DND-41 (cell line): Measurements from ENCODE around the gene RPS25.
"Not testable (repeated sequence)": the region's sequence is repeated elsewhere in the genome, so short reads cannot be mapped to it uniquely, and the experiment has no call there.

Experiments
- ATAC-seq: fragments of 200-7000 bp; cut with Tn5 transposase; 3 replicates; pipeline ENCODE4 v1.9.1; 2021; ENCODE audit warnings: low read depth; ENCODE audit not compliant: insufficient read depth
- DNase-seq: peaks from one replicate; pipeline ENCODE4 v3.0.0-alpha.2; 2020
- H2AFZ ChIP-seq: 2 replicates; pipeline ENCODE4 v1.6.0; 2012; ENCODE audit warnings: low read depth, low read length
- H3K27ac ChIP-seq: 2 replicates; pipeline ENCODE4 v1.5.1; 2012; ENCODE audit warnings: low read length, inconsistent platforms
- H3K27me3 ChIP-seq: fragments of 200-600 bp; sonication (generic); 2 replicates; pipeline ENCODE4 v1.6.0; 2012; ENCODE audit warnings: low read length, mild to moderate bottlenecking, inconsistent platforms; ENCODE audit not compliant: insufficient read depth, poor library complexity
- H3K36me3 ChIP-seq: 2 replicates; pipeline ENCODE4 v1.5.1; 2012; ENCODE audit warnings: low read length, inconsistent platforms; ENCODE audit not compliant: insufficient read depth
- H3K4me1 ChIP-seq: 2 replicates; pipeline ENCODE4 v1.5.1; 2012; ENCODE audit warnings: mild to moderate bottlenecking, low read length; ENCODE audit not compliant: insufficient read depth
- H3K4me2 ChIP-seq: 2 replicates; pipeline ENCODE4 v1.6.0; 2012; ENCODE audit warnings: mild to moderate bottlenecking, moderate library complexity, low read length, inconsistent platforms; ENCODE audit not compliant: insufficient read depth
- H3K4me3 ChIP-seq, 2 experiments: fragments of 200-600 bp in 1 of 2; shearing (Covaris generic) in 1 of 2; 2 replicates each; pipeline ENCODE4 v1.5.1; 2012 to 2016; ENCODE audit warnings: inconsistent platforms in 2 of 2, low read length in 2 of 2, mild to moderate bottlenecking in 2 of 2, low read depth in 1 of 2, moderate library complexity in 1 of 2
- H3K79me2 ChIP-seq: 2 replicates; pipeline ENCODE4 v1.6.0; 2012; ENCODE audit warnings: low read length, inconsistent platforms; ENCODE audit not compliant: insufficient read depth
- H3K9ac ChIP-seq: 2 replicates; pipeline ENCODE4 v1.6.0; 2012; ENCODE audit warnings: low read depth, mild to moderate bottlenecking, inconsistent platforms, low read length, moderate library complexity
- H3K9me3 ChIP-seq: 2 replicates; pipeline ENCODE4 v1.5.1; 2012; ENCODE audit warnings: low read length, moderate library complexity, mild to moderate bottlenecking, inconsistent platforms; ENCODE audit not compliant: insufficient read depth, severe bottlenecking
- H4K20me1 ChIP-seq: 2 replicates; pipeline ENCODE4 v1.6.0; 2012; ENCODE audit warnings: low read length; ENCODE audit not compliant: insufficient read depth
- EZH2 ChIP-seq: IDR thresholded peaks from 3 replicates; pipeline ENCODE4 v1.6.1; 2012; ENCODE audit warnings: borderline replicate concordance, low read depth, mild to moderate bottlenecking, moderate library complexity, low read length, inconsistent platforms; ENCODE audit not compliant: severe bottlenecking
- TF ChIP-seq, protein P1 (sequence below): IDR thresholded peaks from 2 replicates; pipeline ENCODE4 v1.5.1; 2012; ENCODE audit warnings: borderline replicate concordance, low read length, moderate library complexity, mild to moderate bottlenecking; ENCODE audit not compliant: poor library complexity, severe bottlenecking; ENCODE audit errors: extremely low read depth

Gene RPS25

DNA sequence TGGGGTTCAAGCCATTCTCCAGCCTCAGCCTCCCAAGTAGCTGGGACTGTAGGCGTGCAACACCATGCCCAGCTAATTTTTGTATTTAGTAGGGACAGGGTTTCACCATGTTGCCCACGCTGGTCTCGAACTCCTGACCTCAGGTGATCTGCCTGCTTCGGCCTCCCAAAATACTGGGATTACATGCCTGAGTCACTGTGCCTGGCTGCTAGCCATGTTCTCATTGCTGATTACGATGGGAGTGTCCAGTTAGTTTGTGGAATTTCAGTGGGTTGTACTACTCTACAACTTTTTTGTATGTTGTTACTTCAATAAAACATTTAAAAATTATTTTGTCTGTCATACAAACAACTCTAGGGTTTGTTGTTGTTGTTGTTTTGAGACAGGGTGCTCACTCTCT, 44.6 kb upstream of the RPS25 start:
- no peaks in the 10 kb centered on the region for H3K9me3 ChIP-seq
- no peaks in the 10 kb centered on the region for H3K36me3 ChIP-seq
- H4K20me1 ChIP-seq: no peaks in the 10 kb centered on the region
- no peaks in the 10 kb centered on the region for H3K27me3 ChIP-seq
- peaks cover 43% of the 10 kb centered on the region for H3K79me2 ChIP-seq
- TF ChIP-seq, protein P1, sequence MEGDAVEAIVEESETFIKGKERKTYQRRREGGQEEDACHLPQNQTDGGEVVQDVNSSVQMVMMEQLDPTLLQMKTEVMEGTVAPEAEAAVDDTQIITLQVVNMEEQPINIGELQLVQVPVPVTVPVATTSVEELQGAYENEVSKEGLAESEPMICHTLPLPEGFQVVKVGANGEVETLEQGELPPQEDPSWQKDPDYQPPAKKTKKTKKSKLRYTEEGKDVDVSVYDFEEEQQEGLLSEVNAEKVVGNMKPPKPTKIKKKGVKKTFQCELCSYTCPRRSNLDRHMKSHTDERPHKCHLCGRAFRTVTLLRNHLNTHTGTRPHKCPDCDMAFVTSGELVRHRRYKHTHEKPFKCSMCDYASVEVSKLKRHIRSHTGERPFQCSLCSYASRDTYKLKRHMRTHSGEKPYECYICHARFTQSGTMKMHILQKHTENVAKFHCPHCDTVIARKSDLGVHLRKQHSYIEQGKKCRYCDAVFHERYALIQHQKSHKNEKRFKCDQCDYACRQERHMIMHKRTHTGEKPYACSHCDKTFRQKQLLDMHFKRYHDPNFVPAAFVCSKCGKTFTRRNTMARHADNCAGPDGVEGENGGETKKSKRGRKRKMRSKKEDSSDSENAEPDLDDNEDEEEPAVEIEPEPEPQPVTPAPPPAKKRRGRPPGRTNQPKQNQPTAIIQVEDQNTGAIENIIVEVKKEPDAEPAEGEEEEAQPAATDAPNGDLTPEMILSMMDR: no peak
- no peak for TF ChIP-seq EZH2
- no peak overlapping the region for H3K4me3 ChIP-seq
- H3K27ac ChIP-seq: no peak overlapping the region
- ATAC-seq (no peak), DNase-seq (no peak)
- H3K4me2 ChIP-seq: no peak overlapping the region
- H2AFZ ChIP-seq: no peak overlapping the region
- H3K4me1 ChIP-seq: peaks cover 26% of the 10 kb centered on the region
- no peak overlapping the region for H3K9ac ChIP-seq

DNA sequence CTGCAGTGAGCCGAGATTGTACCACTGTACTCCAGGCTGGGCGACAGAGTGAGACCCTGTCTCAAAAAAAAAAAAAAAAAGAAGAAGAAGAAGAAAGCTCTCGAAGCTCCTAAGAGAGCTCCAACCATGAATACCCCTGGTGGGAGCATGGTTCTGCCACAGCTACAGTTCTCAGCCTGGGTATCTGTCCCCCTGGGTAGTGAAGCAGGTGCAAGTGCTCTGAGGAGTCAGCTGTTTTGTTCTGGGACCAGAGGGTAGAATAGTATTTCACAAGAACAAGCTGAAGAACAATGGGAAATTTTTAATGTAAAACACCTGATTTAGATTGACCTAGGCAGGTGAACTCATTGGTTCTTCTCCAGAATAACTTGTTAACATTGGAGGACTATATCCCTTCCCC, 43.1 kb upstream of the RPS25 start:
- ATAC-seq (no peak), DNase-seq (no peak)
- Histone ChIP-seq H3K9ac (no peak overlapping the region), H3K4me3 (no peak overlapping the region), H3K79me2 (peaks cover 41% of the 10 kb centered on the region), H3K4me2 (no peak overlapping the region), H3K27ac (no peak overlapping the region), H4K20me1 (peaks cover 2% of the 10 kb centered on the region; the same call in 1 of the 2 replicates), H3K36me3 (no peaks in the 10 kb centered on the region), H3K9me3 (no peaks in the 10 kb centered on the region), H3K4me1 (peaks cover 22% of the 10 kb centered on the region), H2AFZ (no peak overlapping the region), H3K27me3 (no peaks in the 10 kb centered on the region)
- TF ChIP-seq, protein P1: no peak
- no peak for TF ChIP-seq EZH2

DNA sequence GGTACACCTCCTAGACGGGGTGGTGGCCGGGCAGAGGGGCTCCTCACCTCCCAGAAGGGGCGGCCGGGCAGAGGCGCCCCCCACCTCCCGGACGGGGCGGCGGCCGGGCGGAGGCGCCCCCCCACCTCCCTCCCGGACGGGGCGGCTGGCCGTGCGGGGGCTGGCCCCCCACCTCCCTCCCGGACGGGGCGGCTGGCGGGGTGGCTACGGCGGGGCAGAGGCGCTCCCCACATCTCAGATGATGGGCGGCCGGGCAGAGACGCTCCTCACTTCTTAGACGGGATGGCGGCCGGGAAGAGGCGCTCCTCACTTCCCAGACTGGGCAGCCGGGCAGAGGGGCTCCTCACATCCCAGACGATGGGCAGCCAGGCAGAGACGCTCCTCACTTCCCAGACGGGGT, 41.0 kb upstream of the RPS25 start:
- not testable (repeated sequence) for H3K9ac ChIP-seq, ATAC-seq, H2AFZ ChIP-seq, DNase-seq, H3K27ac ChIP-seq, H3K4me2 ChIP-seq, H3K9me3 ChIP-seq, H3K27me3 ChIP-seq, H3K4me3 ChIP-seq
- Histone ChIP-seq H4K20me1 (peaks cover 24% of the 10 kb centered on the region; the same call in 1 of the 2 replicates), H3K79me2 (peaks cover 47% of the 10 kb centered on the region), H3K4me1 (peaks cover 28% of the 10 kb centered on the region), H3K36me3 (peaks cover 16% of the 10 kb centered on the region)

DNA sequence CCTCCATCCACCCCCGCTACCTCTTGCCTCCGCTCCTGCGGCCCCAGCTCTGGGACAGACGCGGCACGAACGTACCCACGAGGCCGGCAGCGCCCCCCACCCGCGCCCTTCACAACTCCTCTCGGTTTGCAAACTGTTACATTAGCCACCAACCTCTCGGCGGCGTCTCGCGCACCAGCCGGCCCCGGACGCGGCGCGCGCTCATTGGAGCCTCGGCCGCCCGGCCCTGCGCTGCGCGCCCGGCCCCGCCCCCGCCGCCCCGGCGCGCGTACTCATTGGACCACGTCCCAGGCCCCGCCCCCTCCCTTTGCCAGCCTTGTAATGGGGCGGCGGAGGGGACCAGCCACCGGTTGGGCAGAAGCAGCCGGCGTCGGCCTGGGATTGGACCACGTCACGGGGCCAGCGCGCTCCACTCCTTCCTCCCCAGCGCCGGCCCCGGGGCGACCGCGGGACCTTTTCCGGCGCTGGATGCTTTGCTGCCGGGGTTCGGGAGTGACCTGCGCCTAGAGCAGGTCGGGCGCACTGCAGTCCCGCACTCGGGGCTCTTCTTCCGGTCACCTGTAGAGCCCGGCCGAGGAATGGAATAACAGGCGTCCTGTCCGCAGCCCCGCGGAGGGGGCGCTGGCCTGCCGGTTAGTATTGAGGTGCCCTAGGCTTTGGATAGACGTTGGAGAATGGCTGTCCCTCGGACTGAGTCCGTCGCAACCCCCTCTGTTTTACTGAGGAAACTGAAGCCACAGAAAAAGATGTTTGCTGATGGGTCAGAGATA, 39.0 kb upstream of the RPS25 start, which contains the start of gene HYOU1:
Gene HYOU1 (minus strand): TSS at position 206 of the 770 bp plus-strand sequence. CDS start 1,045 bp downstream, outside the sequence.
- Histone ChIP-seq H3K79me2 (peaks cover 48% of the 10 kb centered on the region), H3K4me2 (peak within 1 kb of the TSS; percentile 93), H3K27me3 (no peaks in the 10 kb centered on the region), H3K9me3 (no peaks in the 10 kb centered on the region), H3K27ac (peak within 1 kb of the TSS; percentile 92), H3K4me3 (peak within 1 kb of the TSS; percentile 82 to 91), H3K36me3 (peaks cover 35% of the 10 kb centered on the region), H3K9ac (peak within 1 kb of the TSS; percentile 93), H4K20me1 (peaks cover 26% of the 10 kb centered on the region; the same call in 1 of the 2 replicates), H3K4me1 (peaks cover 28% of the 10 kb centered on the region), H2AFZ (peak within 1 kb of the TSS; percentile 87)
- ATAC-seq: peak; percentile 94
- DNase-seq: peak; percentile 98
- TF ChIP-seq EZH2: no peak
- TF ChIP-seq, protein P1: peak; percentile 39
